Measurements from ENCODE around the gene ARL14EP. TPM values are rescaled to one million over a fixed set of nuclear protein-coding genes. Genes with fewer than 3 reads are reported as not detected.

Gene ARL14EP
- total and polyA plus RNA-seq, 7 donors, result 8.1 to 27.4 (median 23.4) TPM

GRCh38 chr11:30322191-30322590 is 713 bp upstream of the ARL14EP start:
- ATAC-seq (no peak), DNase-seq (no peak)
- Histone ChIP-seq H3K27ac (no peak overlapping the region), H3K36me3 (ENCODE audit: insufficient read depth in 1 of 2, low read depth in 1 of 2) (peaks cover 0 to 5% of the 10 kb centered on the region in 2 donors), H3K4me3 (peak overlapping the region; percentile 83), H3K4me1 (peaks cover 19% of the 10 kb centered on the region), H3K27me3 (ENCODE audit: insufficient read depth in 3 of 3, low read length in 2 of 3) (peaks cover 0 to 7% (median 0%) of the 10 kb centered on the region in 3 donors), H3K9me3 (no peaks in the 10 kb centered on the region)
- 74 to 82% (median 76%) methylated on average over 6 of the region's 6 CpGs for WGBS, 3 donors
- intact Hi-C loops (cut with DNase I), result no loop called here
- TF ChIP-seq, protein P1, sequence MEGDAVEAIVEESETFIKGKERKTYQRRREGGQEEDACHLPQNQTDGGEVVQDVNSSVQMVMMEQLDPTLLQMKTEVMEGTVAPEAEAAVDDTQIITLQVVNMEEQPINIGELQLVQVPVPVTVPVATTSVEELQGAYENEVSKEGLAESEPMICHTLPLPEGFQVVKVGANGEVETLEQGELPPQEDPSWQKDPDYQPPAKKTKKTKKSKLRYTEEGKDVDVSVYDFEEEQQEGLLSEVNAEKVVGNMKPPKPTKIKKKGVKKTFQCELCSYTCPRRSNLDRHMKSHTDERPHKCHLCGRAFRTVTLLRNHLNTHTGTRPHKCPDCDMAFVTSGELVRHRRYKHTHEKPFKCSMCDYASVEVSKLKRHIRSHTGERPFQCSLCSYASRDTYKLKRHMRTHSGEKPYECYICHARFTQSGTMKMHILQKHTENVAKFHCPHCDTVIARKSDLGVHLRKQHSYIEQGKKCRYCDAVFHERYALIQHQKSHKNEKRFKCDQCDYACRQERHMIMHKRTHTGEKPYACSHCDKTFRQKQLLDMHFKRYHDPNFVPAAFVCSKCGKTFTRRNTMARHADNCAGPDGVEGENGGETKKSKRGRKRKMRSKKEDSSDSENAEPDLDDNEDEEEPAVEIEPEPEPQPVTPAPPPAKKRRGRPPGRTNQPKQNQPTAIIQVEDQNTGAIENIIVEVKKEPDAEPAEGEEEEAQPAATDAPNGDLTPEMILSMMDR (IDR thresholded peaks at IDR 0.05), result no peak

GRCh38 chr11:30326114-30326778 is 3.3 kb downstream of the ARL14EP start:
- TF ChIP-seq, protein P1 (IDR thresholded peaks at IDR 0.05), result no peak
- Histone ChIP-seq H3K36me3 (ENCODE audit: insufficient read depth in 1 of 2, low read depth in 1 of 2) (peaks cover 0 to 12% of the 10 kb centered on the region in 2 donors), H3K27ac (no peak overlapping the region), H3K27me3 (ENCODE audit: insufficient read depth in 3 of 3, low read length in 2 of 3) (no peaks in the 10 kb centered on the region), H3K9me3 (no peaks in the 10 kb centered on the region), H3K4me3 (no peak overlapping the region), H3K4me1 (peaks cover 19% of the 10 kb centered on the region)
- DNase-seq (no peak), ATAC-seq (no peak)
- intact Hi-C loops (cut with DNase I), result no loop called here
- WGBS, 3 donors, result 56 to 70% (median 70%) methylated on average over 2 of the region's 2 CpGs

- WGBS, 3 donors, result 74 to 80% (median 74%) methylated on average over 2 of the region's 2 CpGs
- Histone ChIP-seq H3K36me3 (ENCODE audit: insufficient read depth in 1 of 2, low read depth in 1 of 2) (peaks cover 0 to 19% of the 10 kb centered on the region in 2 donors), H3K9me3 (no peaks in the 10 kb centered on the region), H3K4me3 (no peak overlapping the region), H3K4me1 (peaks cover 19% of the 10 kb centered on the region), H3K27me3 (ENCODE audit: insufficient read depth in 3 of 3, low read length in 2 of 3) (no peaks in the 10 kb centered on the region), H3K27ac (no peak overlapping the region)
- TF ChIP-seq, protein P1 (IDR thresholded peaks at IDR 0.05), result no peak
- ATAC-seq (no peak), DNase-seq (no peak)
- intact Hi-C loops (cut with DNase I), result no loop called here
Observed at GRCh38 chr11:30326906-30327305, 4.0 kb downstream of the ARL14EP start.

GRCh38 chr11:30328681-30329080 is 5.8 kb downstream of the ARL14EP start:
- peaks cover 3 to 36% of the 10 kb centered on the region in 2 donors for H3K36me3 ChIP-seq (ENCODE audit: insufficient read depth in 1 of 2, low read depth in 1 of 2)
- no peaks in the 10 kb centered on the region for H3K27me3 ChIP-seq (ENCODE audit: insufficient read depth in 3 of 3, low read length in 2 of 3)
- H3K4me1 ChIP-seq, result peaks cover 15% of the 10 kb centered on the region
- TF ChIP-seq, protein P1 (IDR thresholded peaks at IDR 0.05), result no peak
- no peaks in the 10 kb centered on the region for H3K9me3 ChIP-seq
- no peak overlapping the region for H3K27ac ChIP-seq
- no peak for ATAC-seq
- intact Hi-C loops (cut with DNase I), result no loop called here
- H3K4me3 ChIP-seq, result no peak overlapping the region
- DNase-seq, result no peak
